Tibial nerve (tissue), 4 donors: ENCODE results near the gene SLC12A1. TPM values are rescaled to one million over a fixed set of nuclear protein-coding genes. Genes with fewer than 3 reads are reported as not detected.

Experiments
- DNase-seq, 2 donors: peaks; one replicate each; pipeline ENCODE4 v3.0.0-alpha.2; 2019; ENCODE audit warnings: low spot score in 2 of 2
- H3K27ac ChIP-seq, 4 donors: fragments of 200-600 bp; sonication (generic) in 3 of 4; one replicate each; pipeline ENCODE4 v1.5.1; 2017 to 2019; ENCODE audit warnings: mild to moderate bottlenecking in 1 of 4
- H3K27me3 ChIP-seq, 2 donors: fragments of 200-600 bp; sonication (generic) in 1 of 2; one replicate each; pipeline versions ENCODE4 v1.5.1 to v1.6.0; 2017 to 2019
- H3K36me3 ChIP-seq, 3 donors: fragments of 200-600 bp; sonication (generic); one replicate each; pipeline ENCODE4 v1.5.1; 2018 to 2019
- H3K4me1 ChIP-seq, 4 donors: fragments of 200-600 bp; sonication (generic) in 3 of 4; one replicate each; pipeline ENCODE4 v1.5.1; 2017 to 2019
- H3K4me3 ChIP-seq, 4 donors: fragments of 200-600 bp; sonication (generic) in 3 of 4; one replicate each; pipeline ENCODE4 v1.5.1; 2017 to 2019; ENCODE audit warnings: mild to moderate bottlenecking in 1 of 4, moderate library complexity in 1 of 4
- H3K9me3 ChIP-seq, 4 donors: fragments of 200-600 bp; sonication (generic) in 3 of 4; one replicate each; pipeline ENCODE4 v1.5.1; 2017 to 2019
- CTCF ChIP-seq, 5 experiments: fragments of 200-600 bp in 3 of 5; fragments of 450-650 bp in 2 of 5; sonication (generic) in 3 of 5; IDR thresholded peaks; one replicate each; pipeline ENCODE4 v1.5.1; 2016 to 2019; ENCODE audit warnings: antibody characterized with exemption in 5 of 5, mild to moderate bottlenecking in 3 of 5, moderate library complexity in 2 of 5
- EP300 ChIP-seq, 2 donors: sonication (generic); formaldehyde crosslinking; IDR thresholded peaks; one replicate each; pipeline ENCODE4 v1.6.1; 2017; ENCODE audit warnings: antibody characterized with exemption in 2 of 2, mild to moderate bottlenecking in 1 of 2
- POLR2A ChIP-seq, 2 donors: fragments of 450-650 bp; IDR thresholded peaks; one replicate each; pipeline ENCODE4 v1.6.1; 2017; ENCODE audit warnings: antibody characterized with exemption in 2 of 2, mild to moderate bottlenecking in 2 of 2, moderate library complexity in 2 of 2
- WGBS, 2 donors: methylation state at CpG; one replicate each; pipeline ENCODE4 v1.1.5; 2018; 5-methylcytosine and 5-hydroxymethylcytosine counted together
- small RNA-seq: library from RNA; depleted of rRNA; stranded (forward); fragments of <200 nt; gene quantifications from one replicate; pipeline ENCODE3, GENCODE V24; 2016
- total RNA-seq, 4 donors: library from RNA; depleted of rRNA; stranded (reverse); fragments of >200 nt; gene quantifications; one replicate each; pipeline ENCODE4 v1.1.0, GENCODE V29; 2016

Gene SLC12A1
- total RNA-seq, 4 donors from 2014 or later: not detected

- no peak for DNase-seq
- H3K27me3 ChIP-seq: no peaks in the 10 kb centered on the region
- H3K9me3 ChIP-seq: no peaks in the 10 kb centered on the region
- H3K36me3 ChIP-seq: peaks cover 0 to 45% (median 0%) of the 10 kb centered on the region in 3 donors
- no peak overlapping the region for H3K27ac ChIP-seq
- H3K4me1 ChIP-seq: no peaks in the 10 kb centered on the region
- TF ChIP-seq CTCF (IDR thresholded peaks at IDR 0.05): no peak
- no peak for TF ChIP-seq EP300 (IDR thresholded peaks at IDR 0.05)
- no peak for TF ChIP-seq POLR2A (IDR thresholded peaks at IDR 0.05)
- no peak overlapping the region for H3K4me3 ChIP-seq
Measured at GRCh38 chr15:48345516-48345915, 139.4 kb downstream of the SLC12A1 start.

- WGBS, 2 donors: 8 to 9% methylated on average over 6 of the region's 6 CpGs
- Histone ChIP-seq H3K4me3 (peak overlapping the region in 1 of 4 donors; percentile 16), H3K27me3 (no peaks in the 10 kb centered on the region), H3K4me1 (peaks cover 0 to 32% (median 5%) of the 10 kb centered on the region in 4 donors), H3K27ac (peak overlapping the region in 1 of 4 donors; percentile 7), H3K9me3 (no peaks in the 10 kb centered on the region), H3K36me3 (no peaks in the 10 kb centered on the region)
- no peak for TF ChIP-seq POLR2A (IDR thresholded peaks at IDR 0.05)
- TF ChIP-seq CTCF (IDR thresholded peaks at IDR 0.05): peak; percentile 67 to 79 (median 72)
- TF ChIP-seq EP300 (IDR thresholded peaks at IDR 0.05): no peak
- peak in 1 of 2 donors; percentile 66 for DNase-seq
Measured at GRCh38 chr15:48352474-48353072, 146.5 kb downstream of the SLC12A1 start.

Small RNA genes lying within 50 kb of the gene (small RNA-seq; reads per million reads assigned to genes)
- gene RF00019: not detected

Other genes with a start within 250 kb of the SLC12A1 start
- gene SLC24A5, start 85.3 kb upstream of the SLC12A1 start, total RNA-seq: under 1 TPM in 3 of 4 donors, not detected in 1; 0.20 to 0.84 (median 0.44) TPM
- gene MYEF2, start 28.0 kb upstream of the SLC12A1 start, total RNA-seq: 10 to 100 TPM; 26.8 to 59.0 (median 34.5) TPM
- gene CTXN2, start 14.6 kb upstream of the SLC12A1 start, total RNA-seq: not detected
- gene DUT, start 125.1 kb downstream of the SLC12A1 start, total RNA-seq: 100 to 1,000 TPM in 3 of 4 donors, 10 to 100 TPM in 1; 82.8 to 160 (median 123) TPM